Measurements from ENCODE around the gene LPP.

LPP gene

DNA sequence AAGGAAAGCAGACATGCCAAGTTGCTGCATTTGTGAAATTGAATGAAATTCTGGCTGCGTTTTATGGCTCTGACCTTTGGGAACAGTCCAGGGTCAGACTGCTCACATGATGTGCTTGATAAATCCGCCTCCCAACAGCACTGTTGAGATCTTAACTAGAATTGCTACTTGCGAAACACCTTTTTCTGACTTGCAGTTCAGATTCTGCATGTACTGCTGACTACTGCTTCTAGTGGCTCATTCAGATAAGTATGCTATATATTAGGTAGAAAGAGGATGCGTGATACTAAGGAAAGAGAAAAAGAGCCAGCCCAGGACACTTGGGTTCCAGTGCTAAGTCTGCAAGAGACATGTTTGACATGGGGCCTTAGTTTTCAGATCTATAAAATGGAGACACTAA is 129.4 kb downstream of the LPP start:
- Histone ChIP-seq H2BK120ac (ENCODE audit: low read depth, low read length) (no peak overlapping the region), H3K4me1 (ENCODE audit: control insufficient read depth, low read depth, low read length) (peaks cover 1% of the 10 kb centered on the region), H3K4me2 (ENCODE audit: low read length) (no peak overlapping the region), H3K18ac (ENCODE audit: low read length) (no peak overlapping the region), H2BK5ac (ENCODE audit: low read length) (no peak overlapping the region), H3K56ac (ENCODE audit: low read length) (no peak overlapping the region), H2BK15ac (replicated peaks; ENCODE audit: low read depth) (no peak overlapping the region), H3K9ac (ENCODE audit: low read length) (no peak overlapping the region), H3K36me3 (ENCODE audit: control insufficient read depth, insufficient read depth, low read length) (no peaks in the 10 kb centered on the region), H3K79me1 (ENCODE audit: low read length) (peaks cover 10% of the 10 kb centered on the region), H3K27me3 (ENCODE audit: insufficient read depth, low read length, poor library complexity) (no peaks in the 10 kb centered on the region), H4K8ac (ENCODE audit: low read depth, low read length) (no peak overlapping the region), H4K5ac (ENCODE audit: low read length) (no peak overlapping the region), H3K23ac (ENCODE audit: low read length) (no peak overlapping the region), H3K79me2 (ENCODE audit: control insufficient read depth, insufficient read depth, low read length) (no peaks in the 10 kb centered on the region), H3K4ac (ENCODE audit: low read depth, low read length) (no peak overlapping the region), H3K27ac (ENCODE audit: low read depth, low read length) (no peak overlapping the region), H3K4me3 (ENCODE audit: low read length) (no peak overlapping the region), H2AK5ac (ENCODE audit: low read length) (no peak overlapping the region)
- no peak for DNase-seq
- WGBS (ENCODE audit: extremely low coverage, insufficient coverage, low lambda C conversion rate): no CpG with 5 or more reads among the region's 4 CpGs

DNA sequence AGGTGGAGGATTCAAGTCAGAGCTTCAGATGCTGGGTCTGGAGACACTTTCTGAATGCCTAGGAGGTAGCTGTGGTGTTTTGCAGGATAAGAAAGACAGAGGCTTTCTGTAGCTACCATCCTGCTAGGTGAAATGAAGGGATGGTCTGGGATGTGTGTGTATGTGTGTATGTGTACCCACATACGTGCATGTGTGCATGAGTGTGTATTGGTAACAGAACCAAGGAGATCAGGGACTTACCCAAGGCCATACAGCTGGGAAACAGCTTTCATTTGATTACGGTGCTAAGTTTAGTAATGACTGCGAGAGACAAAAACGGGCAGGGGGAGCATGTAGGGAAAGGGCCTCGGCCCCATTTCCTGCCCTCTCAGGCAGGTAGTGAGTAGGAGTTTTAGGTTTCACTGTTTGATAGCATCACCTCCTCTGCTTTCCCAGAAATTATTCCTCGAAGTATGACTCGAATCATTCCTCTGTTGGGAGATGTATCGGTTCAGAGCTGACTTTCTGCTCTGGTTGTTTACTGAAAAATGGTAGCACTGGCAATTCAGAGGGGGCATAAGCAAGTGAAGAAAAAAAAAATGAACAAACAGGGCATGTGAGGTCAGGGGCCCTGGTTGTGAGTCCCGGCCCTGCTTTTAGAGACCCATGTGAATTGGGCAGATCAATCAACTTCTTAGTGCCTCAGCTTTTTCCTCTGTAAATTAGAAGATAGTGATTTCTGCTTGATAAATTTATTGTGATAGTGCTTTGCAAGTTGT is 130.7 kb downstream of the LPP start:
- H3K56ac ChIP-seq (ENCODE audit: low read length): peak overlapping the region; percentile 31
- H2BK120ac ChIP-seq (ENCODE audit: low read depth, low read length): no peak overlapping the region
- H3K18ac ChIP-seq (ENCODE audit: low read length): no peak overlapping the region
- no peak overlapping the region for H4K8ac ChIP-seq (ENCODE audit: low read depth, low read length)
- no peak overlapping the region for H3K27ac ChIP-seq (ENCODE audit: low read depth, low read length)
- no CpG with 5 or more reads among the region's 9 CpGs for WGBS (ENCODE audit: extremely low coverage, insufficient coverage, low lambda C conversion rate)
- no peak overlapping the region for H3K4me2 ChIP-seq (ENCODE audit: low read length)
- H3K23ac ChIP-seq (ENCODE audit: low read length): no peak overlapping the region
- no peak overlapping the region for H3K4ac ChIP-seq (ENCODE audit: low read depth, low read length)
- no peak overlapping the region for H2BK5ac ChIP-seq (ENCODE audit: low read length)
- no peak overlapping the region for H2BK15ac ChIP-seq (replicated peaks; ENCODE audit: low read depth)
- no peak overlapping the region for H3K9ac ChIP-seq (ENCODE audit: low read length)
- H2AK5ac ChIP-seq (ENCODE audit: low read length): no peak overlapping the region
- DNase-seq: no peak
- H3K4me1 ChIP-seq (ENCODE audit: control insufficient read depth, low read depth, low read length): peaks cover 1% of the 10 kb centered on the region
- no peaks in the 10 kb centered on the region for H3K79me2 ChIP-seq (ENCODE audit: control insufficient read depth, insufficient read depth, low read length)
- H3K4me3 ChIP-seq (ENCODE audit: low read length): no peak overlapping the region
- H3K79me1 ChIP-seq (ENCODE audit: low read length): peaks cover 9% of the 10 kb centered on the region
- H3K27me3 ChIP-seq (ENCODE audit: insufficient read depth, low read length, poor library complexity): no peaks in the 10 kb centered on the region
- no peak overlapping the region for H4K5ac ChIP-seq (ENCODE audit: low read length)
- no peaks in the 10 kb centered on the region for H3K36me3 ChIP-seq (ENCODE audit: control insufficient read depth, insufficient read depth, low read length)

DNA sequence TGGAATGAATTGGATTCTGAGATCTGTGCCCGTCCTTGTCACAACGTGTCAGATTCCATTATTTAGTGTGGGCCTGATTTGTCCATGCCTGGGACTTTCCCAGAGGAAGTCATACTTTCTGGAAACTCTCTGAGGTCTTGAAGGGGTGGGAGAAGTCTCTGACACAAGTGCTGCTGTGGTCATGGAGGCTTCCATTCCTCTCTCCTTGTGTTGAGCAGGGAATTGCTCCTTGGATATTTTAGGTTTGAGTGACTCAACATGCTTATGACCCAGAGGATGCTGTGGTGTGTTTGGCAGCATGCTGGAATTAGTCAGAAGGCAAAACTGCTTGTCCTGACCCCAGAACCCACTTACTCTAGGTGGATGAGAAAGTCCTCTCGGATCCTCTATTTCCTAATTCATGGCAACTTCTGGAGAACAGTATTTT is 132.1 kb downstream of the LPP start:
- no peak overlapping the region for H3K18ac ChIP-seq (ENCODE audit: low read length)
- no peak overlapping the region for H4K5ac ChIP-seq (ENCODE audit: low read length)
- H3K79me2 ChIP-seq (ENCODE audit: control insufficient read depth, insufficient read depth, low read length): no peaks in the 10 kb centered on the region
- H3K4me1 ChIP-seq (ENCODE audit: control insufficient read depth, low read depth, low read length): peaks cover 1% of the 10 kb centered on the region
- DNase-seq: no peak
- H3K27me3 ChIP-seq (ENCODE audit: insufficient read depth, low read length, poor library complexity): no peaks in the 10 kb centered on the region
- no peak overlapping the region for H2BK15ac ChIP-seq (replicated peaks; ENCODE audit: low read depth)
- H3K9ac ChIP-seq (ENCODE audit: low read length): no peak overlapping the region
- H3K4me3 ChIP-seq (ENCODE audit: low read length): no peak overlapping the region
- H3K79me1 ChIP-seq (ENCODE audit: low read length): peaks cover 7% of the 10 kb centered on the region
- no peak overlapping the region for H3K4ac ChIP-seq (ENCODE audit: low read depth, low read length)
- H3K27ac ChIP-seq (ENCODE audit: low read depth, low read length): no peak overlapping the region
- H2BK120ac ChIP-seq (ENCODE audit: low read depth, low read length): no peak overlapping the region
- no peak overlapping the region for H4K8ac ChIP-seq (ENCODE audit: low read depth, low read length)
- no peaks in the 10 kb centered on the region for H3K36me3 ChIP-seq (ENCODE audit: control insufficient read depth, insufficient read depth, low read length)
- H3K4me2 ChIP-seq (ENCODE audit: low read length): no peak overlapping the region
- no peak overlapping the region for H3K23ac ChIP-seq (ENCODE audit: low read length)
- H3K56ac ChIP-seq (ENCODE audit: low read length): no peak overlapping the region
- no peak overlapping the region for H2BK5ac ChIP-seq (ENCODE audit: low read length)
- WGBS (ENCODE audit: extremely low coverage, insufficient coverage, low lambda C conversion rate): no CpG with 5 or more reads among the region's 3 CpGs
- H2AK5ac ChIP-seq (ENCODE audit: low read length): no peak overlapping the region

DNA sequence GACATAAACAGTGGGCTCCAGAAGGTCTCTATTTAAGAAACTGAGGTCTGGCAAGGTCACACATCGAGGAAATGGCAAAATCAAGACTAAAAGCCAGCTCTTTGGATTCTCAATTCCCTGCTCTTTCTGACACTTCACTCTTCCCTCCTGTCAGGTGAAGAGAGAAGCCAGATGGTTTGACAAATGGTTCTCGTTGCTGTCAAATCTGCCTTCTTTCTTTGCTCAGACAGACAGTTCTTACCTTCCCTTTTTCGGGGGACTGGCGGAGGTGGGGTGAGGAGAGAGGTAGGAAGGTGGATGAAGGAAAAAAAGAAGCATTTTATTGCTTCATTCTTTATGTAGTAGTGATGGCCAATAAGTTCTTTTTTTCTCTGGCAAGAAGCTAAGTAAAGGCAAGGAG is 133.4 kb downstream of the LPP start:
- H2BK5ac ChIP-seq (ENCODE audit: low read length): no peak overlapping the region
- H3K27ac ChIP-seq (ENCODE audit: low read depth, low read length): no peak overlapping the region
- peaks cover 1% of the 10 kb centered on the region for H3K4me1 ChIP-seq (ENCODE audit: control insufficient read depth, low read depth, low read length)

DNA sequence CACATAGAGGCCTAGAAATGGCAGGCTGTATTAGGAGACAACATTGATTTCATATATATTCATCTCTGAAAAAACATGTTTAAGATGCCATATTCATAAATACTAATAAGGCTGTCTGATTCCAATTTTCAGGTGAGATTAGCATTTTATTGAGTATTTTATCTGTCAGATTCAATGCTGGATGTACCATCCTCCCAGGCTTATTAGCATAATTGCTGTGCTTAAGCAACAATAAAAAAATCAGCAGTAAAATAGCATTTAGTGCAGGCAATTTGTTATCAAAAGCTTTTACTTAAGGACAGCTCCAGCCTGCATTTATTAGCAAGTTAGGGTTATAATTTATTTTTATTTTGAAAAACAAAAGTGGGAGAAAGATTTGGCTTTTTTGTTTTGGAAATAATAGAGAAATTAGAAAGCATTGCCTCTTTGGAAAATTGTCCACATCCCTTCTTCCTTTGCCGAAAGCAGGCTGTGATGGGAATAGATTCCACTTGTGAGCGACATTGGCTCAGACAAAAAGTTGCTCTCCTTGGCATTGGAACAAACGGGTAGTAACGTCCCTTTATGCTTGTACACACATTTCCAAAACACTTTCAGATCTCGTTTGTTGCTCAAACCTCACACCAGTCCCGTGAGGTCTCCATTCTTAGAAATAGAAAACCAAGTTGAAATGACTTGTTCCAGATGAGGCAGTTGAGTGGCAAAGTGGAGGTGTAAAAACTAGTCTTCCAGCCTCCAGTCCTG is 134.0 kb downstream of the LPP start:
- Histone ChIP-seq H2BK5ac (ENCODE audit: low read length) (no peak overlapping the region), H2AK5ac (ENCODE audit: low read length) (no peak overlapping the region), H3K23ac (ENCODE audit: low read length) (no peak overlapping the region), H3K36me3 (ENCODE audit: control insufficient read depth, insufficient read depth, low read length) (no peaks in the 10 kb centered on the region), H3K9ac (ENCODE audit: low read length) (no peak overlapping the region), H3K79me2 (ENCODE audit: control insufficient read depth, insufficient read depth, low read length) (no peaks in the 10 kb centered on the region), H3K4me2 (ENCODE audit: low read length) (no peak overlapping the region), H2BK15ac (replicated peaks; ENCODE audit: low read depth) (no peak overlapping the region), H4K8ac (ENCODE audit: low read depth, low read length) (no peak overlapping the region), H3K4ac (ENCODE audit: low read depth, low read length) (no peak overlapping the region), H3K56ac (ENCODE audit: low read length) (no peak overlapping the region), H3K4me3 (ENCODE audit: low read length) (no peak overlapping the region), H3K27me3 (ENCODE audit: insufficient read depth, low read length, poor library complexity) (no peaks in the 10 kb centered on the region), H3K27ac (ENCODE audit: low read depth, low read length) (no peak overlapping the region), H3K79me1 (ENCODE audit: low read length) (peaks cover 7% of the 10 kb centered on the region), H4K5ac (ENCODE audit: low read length) (no peak overlapping the region), H3K18ac (ENCODE audit: low read length) (no peak overlapping the region), H3K4me1 (ENCODE audit: control insufficient read depth, low read depth, low read length) (peaks cover 1% of the 10 kb centered on the region), H2BK120ac (ENCODE audit: low read depth, low read length) (no peak overlapping the region)
- WGBS (ENCODE audit: extremely low coverage, insufficient coverage, low lambda C conversion rate): no CpG with 5 or more reads among the region's 6 CpGs
- DNase-seq: no peak

More for the DNA sequence above, 133.4 kb downstream of the LPP start:
- Histone ChIP-seq H3K18ac (ENCODE audit: low read length) (no peak overlapping the region), H3K79me2 (ENCODE audit: control insufficient read depth, insufficient read depth, low read length) (no peaks in the 10 kb centered on the region), H3K4ac (ENCODE audit: low read depth, low read length) (no peak overlapping the region), H3K23ac (ENCODE audit: low read length) (no peak overlapping the region), H2AK5ac (ENCODE audit: low read length) (no peak overlapping the region), H3K4me3 (ENCODE audit: low read length) (no peak overlapping the region), H3K56ac (ENCODE audit: low read length) (no peak overlapping the region), H3K79me1 (ENCODE audit: low read length) (peaks cover 7% of the 10 kb centered on the region), H3K27me3 (ENCODE audit: insufficient read depth, low read length, poor library complexity) (no peaks in the 10 kb centered on the region), H4K8ac (ENCODE audit: low read depth, low read length) (no peak overlapping the region), H2BK15ac (replicated peaks; ENCODE audit: low read depth) (no peak overlapping the region), H3K36me3 (ENCODE audit: control insufficient read depth, insufficient read depth, low read length) (no peaks in the 10 kb centered on the region), H3K4me2 (ENCODE audit: low read length) (no peak overlapping the region), H2BK120ac (ENCODE audit: low read depth, low read length) (no peak overlapping the region), H3K9ac (ENCODE audit: low read length) (no peak overlapping the region), H4K5ac (ENCODE audit: low read length) (no peak overlapping the region)
- WGBS (ENCODE audit: extremely low coverage, insufficient coverage, low lambda C conversion rate): no CpG with 5 or more reads among the region's 4 CpGs
- no peak for DNase-seq
